DMS53 treated with DMSO at 0.1 percent for 48 hours (cell line): ENCODE measurements around the gene CRMP1.

Source experiments
- DNase-seq: peaks from one replicate; lab custom pipeline; 2025; ENCODE audit not compliant: unreplicated experiment; lab: John Stamatoyannopoulos, UW

CRMP1 gene

GRCh38 chr4:5893004-5893580 is at the start of gene CRMP1:
Gene CRMP1, minus strand, starts transcription at chr4:5893086. Its CDS starts 117 bp downstream, at chr4:5892969.
- peak; percentile 66 for DNase-seq

GRCh38 chr4:5941601-5942000 is 48.7 kb upstream of the CRMP1 start:
- no peak for DNase-seq

- DNase-seq = peak; percentile 99
These were observed 47.8 kb upstream of the CRMP1 start for GRCh38 chr4:5940470-5941203.

GRCh38 chr4:5933996-5934831 is 41.3 kb upstream of the CRMP1 start:
- DNase-seq = no peak

GRCh38 chr4:5933116-5933515 is 40.2 kb upstream of the CRMP1 start:
- DNase-seq = no peak

GRCh38 chr4:5932035-5932568 is 39.2 kb upstream of the CRMP1 start:
- peak; percentile 94 for DNase-seq

GRCh38 chr4:5931526-5931925 is 38.6 kb upstream of the CRMP1 start:
- DNase-seq = peak; percentile 59

GRCh38 chr4:5930876-5931275 is 38.0 kb upstream of the CRMP1 start:
- DNase-seq = no peak

- DNase-seq = no peak
These were observed 37.6 kb upstream of the CRMP1 start for GRCh38 chr4:5930456-5930855.

- DNase-seq = no peak
These were observed 36.0 kb upstream of the CRMP1 start for GRCh38 chr4:5928844-5929420.

GRCh38 chr4:5928274-5928673 is 35.4 kb upstream of the CRMP1 start:
- peak; percentile 97 for DNase-seq

- DNase-seq = peak; percentile 75
These were observed 34.9 kb upstream of the CRMP1 start for GRCh38 chr4:5927747-5928146.

GRCh38 chr4:5927116-5927515 is 34.2 kb upstream of the CRMP1 start:
- no peak for DNase-seq

- no peak for DNase-seq
These were observed 33.7 kb upstream of the CRMP1 start for GRCh38 chr4:5926598-5926997.

- no peak for DNase-seq
These were observed 32.7 kb upstream of the CRMP1 start for GRCh38 chr4:5925419-5926200.

GRCh38 chr4:5924461-5925125 is 31.7 kb upstream of the CRMP1 start:
- no peak for DNase-seq

GRCh38 chr4:5923376-5923775 is 30.5 kb upstream of the CRMP1 start:
- DNase-seq = no peak

GRCh38 chr4:5922556-5922955 is 29.7 kb upstream of the CRMP1 start:
- DNase-seq = no peak

GRCh38 chr4:5921981-5922380 is 29.1 kb upstream of the CRMP1 start:
- DNase-seq = no peak
